Rectal smooth muscle tissue (tissue), 1 donor: ENCODE data around the gene DSCAML1.

Source experiments
- H3K27ac ChIP-seq: one replicate; pipeline ENCODE4 v1.7.0; 2013; ENCODE audit warnings: low read depth, low read length, inconsistent platforms
- H3K27me3 ChIP-seq: one replicate; pipeline ENCODE4 v1.7.0; 2013; ENCODE audit warnings: low read length; ENCODE audit not compliant: control insufficient read depth, insufficient read depth
- H3K36me3 ChIP-seq: one replicate; pipeline ENCODE4 v1.7.0; 2013; ENCODE audit warnings: low read length; ENCODE audit not compliant: control insufficient read depth, insufficient read depth
- H3K4me1 ChIP-seq: one replicate; pipeline ENCODE4 v1.7.0; 2013; ENCODE audit warnings: low read length; ENCODE audit not compliant: control insufficient read depth, insufficient read depth
- H3K4me3 ChIP-seq: one replicate; pipeline ENCODE4 v1.7.0; 2013; ENCODE audit warnings: low read length
- H3K9ac ChIP-seq: one replicate; pipeline ENCODE4 v1.7.0; 2013; ENCODE audit warnings: low read length

The DSCAML1 gene

GRCh38 chr11:117430293-117430955 is 366.6 kb downstream of the DSCAML1 start:
- Histone ChIP-seq H3K27me3 (no peaks in the 10 kb centered on the region), H3K4me1 (no peaks in the 10 kb centered on the region), H3K36me3 (no peaks in the 10 kb centered on the region), H3K4me3 (no peak overlapping the region), H3K9ac (no peak overlapping the region), H3K27ac (no peak overlapping the region)

DNA sequence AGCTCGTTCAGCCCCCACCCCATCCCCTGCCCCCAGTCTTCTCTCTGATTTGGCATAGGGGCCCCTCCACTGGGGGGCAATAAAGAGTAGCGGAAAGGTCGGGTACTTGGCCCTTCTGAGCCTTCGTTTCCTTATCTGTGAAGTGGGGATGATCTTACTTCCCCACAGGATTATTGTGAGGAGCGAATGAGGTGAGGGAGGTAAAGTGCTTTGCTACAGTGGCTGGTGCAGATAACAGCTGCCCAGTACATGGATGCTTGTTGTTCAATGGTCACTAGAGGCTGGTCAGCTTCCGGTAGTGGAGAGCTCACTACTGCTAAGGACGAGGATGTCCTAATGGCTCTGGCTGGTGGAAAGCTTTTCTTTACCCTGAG is 368.2 kb downstream of the DSCAML1 start:
- H3K27me3 ChIP-seq, result no peaks in the 10 kb centered on the region
- H3K4me3 ChIP-seq, result no peak overlapping the region
- no peaks in the 10 kb centered on the region for H3K4me1 ChIP-seq
- no peaks in the 10 kb centered on the region for H3K36me3 ChIP-seq
- H3K9ac ChIP-seq, result no peak overlapping the region
- no peak overlapping the region for H3K27ac ChIP-seq

- no peaks in the 10 kb centered on the region for H3K4me1 ChIP-seq
- no peak overlapping the region for H3K4me3 ChIP-seq
- no peak overlapping the region for H3K9ac ChIP-seq
- H3K36me3 ChIP-seq, result no peaks in the 10 kb centered on the region
- no peaks in the 10 kb centered on the region for H3K27me3 ChIP-seq
- H3K27ac ChIP-seq, result no peak overlapping the region
Observed at GRCh38 chr11:117428186-117428855, 368.7 kb downstream of the DSCAML1 start.

- H3K36me3 ChIP-seq, result no peaks in the 10 kb centered on the region
- H3K4me3 ChIP-seq, result no peak overlapping the region
- no peak overlapping the region for H3K9ac ChIP-seq
- no peak overlapping the region for H3K27ac ChIP-seq
- H3K4me1 ChIP-seq, result no peaks in the 10 kb centered on the region
- H3K27me3 ChIP-seq, result no peaks in the 10 kb centered on the region
Observed at GRCh38 chr11:117427356-117427874, 369.6 kb downstream of the DSCAML1 start.

- Histone ChIP-seq H3K27me3 (no peaks in the 10 kb centered on the region), H3K9ac (no peak overlapping the region), H3K27ac (no peak overlapping the region), H3K4me1 (no peaks in the 10 kb centered on the region), H3K4me3 (no peak overlapping the region), H3K36me3 (no peaks in the 10 kb centered on the region)
Observed at GRCh38 chr11:117426941-117427340, 370.1 kb downstream of the DSCAML1 start.

DNA sequence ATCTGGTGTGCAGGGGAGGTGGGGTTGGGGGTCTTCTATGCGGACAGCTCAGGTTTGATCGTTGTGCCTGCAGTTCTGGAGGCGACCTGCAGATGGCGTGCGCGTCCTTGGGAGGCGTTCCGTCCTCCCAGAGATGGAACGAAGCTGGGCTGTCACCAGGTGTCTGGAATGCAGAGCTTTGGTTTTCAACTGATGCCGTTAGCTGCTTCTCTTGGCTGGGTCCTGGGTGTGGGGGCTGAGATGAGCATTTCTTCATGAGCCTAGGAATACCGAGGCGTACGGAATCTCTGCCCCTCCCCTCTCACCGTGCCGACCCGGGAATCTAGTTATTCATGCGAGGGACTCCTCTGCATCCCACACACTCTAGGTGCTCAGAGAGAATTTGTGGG is 370.7 kb downstream of the DSCAML1 start:
- Histone ChIP-seq H3K27ac (no peak overlapping the region), H3K4me3 (no peak overlapping the region), H3K4me1 (no peaks in the 10 kb centered on the region), H3K9ac (no peak overlapping the region), H3K36me3 (no peaks in the 10 kb centered on the region), H3K27me3 (no peaks in the 10 kb centered on the region)

GRCh38 chr11:117425679-117426296 is 371.2 kb downstream of the DSCAML1 start:
- Histone ChIP-seq H3K4me1 (no peaks in the 10 kb centered on the region), H3K36me3 (no peaks in the 10 kb centered on the region), H3K4me3 (no peak overlapping the region), H3K27ac (no peak overlapping the region), H3K27me3 (no peaks in the 10 kb centered on the region), H3K9ac (no peak overlapping the region)

- H3K36me3 ChIP-seq, result no peaks in the 10 kb centered on the region
- no peak overlapping the region for H3K4me3 ChIP-seq
- H3K27me3 ChIP-seq, result no peaks in the 10 kb centered on the region
- no peak overlapping the region for H3K9ac ChIP-seq
- no peaks in the 10 kb centered on the region for H3K4me1 ChIP-seq
- no peak overlapping the region for H3K27ac ChIP-seq
Observed at GRCh38 chr11:117424781-117425180, 372.2 kb downstream of the DSCAML1 start.

DNA sequence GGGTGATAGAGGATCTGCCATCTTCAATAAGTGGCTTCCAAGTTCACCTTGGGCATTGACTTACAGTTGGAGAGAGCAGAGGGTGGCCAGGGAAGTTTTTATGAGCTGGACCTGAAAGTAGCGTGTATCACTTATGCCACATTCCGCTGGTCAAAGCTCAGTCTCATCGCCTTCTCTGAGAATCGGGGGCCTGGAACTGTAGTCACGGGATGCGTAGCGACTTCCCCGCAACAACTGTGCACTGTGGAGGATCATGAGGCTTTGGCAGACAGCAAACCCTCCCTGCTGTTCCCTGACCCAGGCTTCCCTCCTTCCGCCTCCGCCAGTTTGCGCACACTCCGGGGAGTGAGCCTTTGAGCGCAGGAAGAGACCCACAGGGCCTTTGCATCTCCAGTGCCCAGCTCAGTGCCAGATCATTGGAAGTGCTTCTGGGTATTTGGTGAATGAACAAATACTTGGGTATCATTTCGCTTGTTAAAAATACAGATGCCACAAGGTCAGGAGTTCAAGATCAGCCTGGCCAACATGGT is 373.9 kb downstream of the DSCAML1 start:
- Histone ChIP-seq H3K27ac (no peak overlapping the region), H3K9ac (no peak overlapping the region), H3K4me1 (no peaks in the 10 kb centered on the region), H3K4me3 (no peak overlapping the region), H3K36me3 (no peaks in the 10 kb centered on the region), H3K27me3 (no peaks in the 10 kb centered on the region)

DNA sequence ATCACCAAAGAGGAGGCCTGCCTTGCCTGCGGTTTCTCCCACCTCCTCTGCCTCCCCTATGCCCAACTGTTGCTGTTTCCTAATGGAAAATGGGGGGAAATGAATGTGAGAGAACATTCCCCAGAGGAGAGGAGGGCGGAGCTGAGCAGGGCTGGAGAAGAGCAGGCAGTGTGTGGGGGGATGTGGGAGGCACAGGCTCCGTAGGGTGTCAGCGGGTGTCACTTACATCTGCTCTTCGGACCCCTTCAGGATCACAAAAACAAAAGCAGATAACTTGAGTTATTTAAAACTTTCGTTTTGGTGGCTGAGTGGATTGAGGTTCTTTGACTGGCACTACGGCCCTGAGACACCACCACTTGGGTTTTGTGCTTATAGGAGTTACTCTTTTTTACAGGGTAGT is 375.5 kb downstream of the DSCAML1 start:
- Histone ChIP-seq H3K4me1 (no peaks in the 10 kb centered on the region), H3K4me3 (no peak overlapping the region), H3K9ac (no peak overlapping the region), H3K27me3 (no peaks in the 10 kb centered on the region), H3K27ac (no peak overlapping the region), H3K36me3 (no peaks in the 10 kb centered on the region)

DNA sequence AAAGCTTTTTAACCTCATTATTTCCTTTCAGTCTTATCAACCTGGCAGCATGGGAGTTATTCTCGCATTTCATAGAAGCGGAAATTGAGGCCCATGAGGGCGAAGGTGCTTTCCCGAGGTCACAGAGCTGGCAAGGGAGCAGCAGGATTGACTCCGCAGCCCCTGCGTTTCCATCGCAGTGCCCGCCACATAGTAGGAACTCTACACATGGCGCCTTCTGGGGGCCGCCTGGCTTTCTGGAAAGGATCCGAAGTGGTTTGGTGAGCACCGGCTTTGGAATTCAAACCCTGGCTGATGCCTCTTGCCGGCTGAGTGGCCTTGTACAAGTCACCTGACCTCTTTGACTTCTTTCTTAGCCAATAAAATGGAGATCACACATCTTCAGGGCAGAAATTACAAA is 376.0 kb downstream of the DSCAML1 start:
- no peak overlapping the region for H3K9ac ChIP-seq
- H3K27ac ChIP-seq, result no peak overlapping the region
- no peaks in the 10 kb centered on the region for H3K27me3 ChIP-seq
- H3K36me3 ChIP-seq, result no peaks in the 10 kb centered on the region
- H3K4me1 ChIP-seq, result no peaks in the 10 kb centered on the region
- no peak overlapping the region for H3K4me3 ChIP-seq

- H3K36me3 ChIP-seq, result no peaks in the 10 kb centered on the region
- H3K27ac ChIP-seq, result no peak overlapping the region
- no peak overlapping the region for H3K9ac ChIP-seq
- no peak overlapping the region for H3K4me3 ChIP-seq
- no peaks in the 10 kb centered on the region for H3K4me1 ChIP-seq
- H3K27me3 ChIP-seq, result no peaks in the 10 kb centered on the region
Observed at GRCh38 chr11:117420598-117420997, 376.4 kb downstream of the DSCAML1 start.
